RWPE2 (cell line): Measurements from ENCODE around the gene DOK1.

Experiments
- ATAC-seq: fragments of 200-7000 bp; cut with Tn5 transposase; 3 replicates; pipeline ENCODE4 v1.9.1; 2021; ENCODE audit warnings: low read depth
- DNase-seq: peaks from one replicate; pipeline ENCODE4 v3.0.0-alpha.2; 2020; ENCODE audit warnings: low spot score
- H3K27ac ChIP-seq: fragments of 450-650 bp; 2 replicates; pipeline ENCODE4 v1.5.1; 2017; ENCODE audit warnings: mild to moderate bottlenecking; ENCODE audit not compliant: poor library complexity, severe bottlenecking
- H3K27me3 ChIP-seq: fragments of 250-450 bp; sonication (Bioruptor Pico); 2 replicates; pipeline ENCODE4 v1.5.1; 2021; ENCODE audit warnings: mild to moderate bottlenecking, moderate library complexity; ENCODE audit not compliant: insufficient read depth, poor library complexity, severe bottlenecking
- H3K36me3 ChIP-seq: fragments of 250-450 bp; sonication (Bioruptor Pico); 2 replicates; pipeline ENCODE4 v1.5.1; 2020; ENCODE audit warnings: low read depth, mild to moderate bottlenecking, moderate library complexity
- H3K4me1 ChIP-seq: fragments of 250-450 bp; sonication (Bioruptor Pico); 2 replicates; pipeline ENCODE4 v1.5.1; 2021; ENCODE audit warnings: mild to moderate bottlenecking, moderate library complexity; ENCODE audit not compliant: insufficient read depth, poor library complexity, severe bottlenecking
- H3K4me3 ChIP-seq: fragments of 250-450 bp; sonication (Bioruptor Pico); 2 replicates; pipeline ENCODE4 v1.5.1; 2021; ENCODE audit warnings: mild to moderate bottlenecking, moderate library complexity; ENCODE audit not compliant: severe bottlenecking
- H3K9me3 ChIP-seq: fragments of 250-450 bp; sonication (Bioruptor Pico); 2 replicates; pipeline ENCODE4 v1.5.1; 2021; ENCODE audit warnings: mild to moderate bottlenecking, moderate library complexity; ENCODE audit not compliant: severe bottlenecking
- TF ChIP-seq, protein P1 (sequence below): fragments of 450-650 bp; IDR thresholded peaks from one replicate; pipeline ENCODE4 v1.5.1; 2017; ENCODE audit warnings: mild to moderate bottlenecking, moderate library complexity; ENCODE audit not compliant: poor library complexity, severe bottlenecking

Gene DOK1

DNA sequence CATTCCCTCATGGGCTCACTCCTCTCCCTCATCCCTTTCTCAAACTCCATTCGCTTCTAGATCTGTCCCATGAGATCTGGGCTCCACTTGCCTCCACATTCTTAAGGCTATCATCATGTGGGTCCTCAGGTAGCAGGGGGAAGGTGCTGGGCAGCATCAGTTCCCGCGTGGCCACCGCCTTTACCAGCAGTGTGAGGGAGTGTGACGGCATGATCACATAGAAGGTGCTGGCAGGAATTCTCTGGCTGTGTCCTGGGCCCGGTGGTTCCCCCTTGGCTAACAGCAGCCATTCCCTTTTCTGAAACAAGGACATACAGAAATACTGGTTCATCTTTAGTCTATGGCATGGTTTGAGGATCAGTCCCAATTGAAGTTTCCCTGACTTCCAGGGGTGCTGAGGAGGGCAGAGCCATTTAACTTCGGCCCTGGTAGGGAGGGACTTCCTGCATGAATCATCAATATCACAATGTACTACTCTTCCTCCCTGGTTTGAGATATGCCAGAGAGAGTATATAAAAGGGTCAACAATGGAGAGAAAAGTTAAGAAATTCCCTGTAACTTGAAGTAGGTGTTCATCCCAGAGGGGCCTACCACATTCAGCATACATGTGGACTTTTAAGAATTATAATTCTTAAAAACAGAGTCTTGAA lies 7.7 kb downstream of the DOK1 start:
- peaks cover 31% of the 10 kb centered on the region for H3K4me1 ChIP-seq
- no peak for ATAC-seq
- H3K36me3 ChIP-seq, result no peaks in the 10 kb centered on the region
- H3K9me3 ChIP-seq, result no peaks in the 10 kb centered on the region
- no peaks in the 10 kb centered on the region for H3K27me3 ChIP-seq
- no peak overlapping the region for H3K27ac ChIP-seq
- H3K4me3 ChIP-seq, result no peak overlapping the region
- TF ChIP-seq, protein P1, sequence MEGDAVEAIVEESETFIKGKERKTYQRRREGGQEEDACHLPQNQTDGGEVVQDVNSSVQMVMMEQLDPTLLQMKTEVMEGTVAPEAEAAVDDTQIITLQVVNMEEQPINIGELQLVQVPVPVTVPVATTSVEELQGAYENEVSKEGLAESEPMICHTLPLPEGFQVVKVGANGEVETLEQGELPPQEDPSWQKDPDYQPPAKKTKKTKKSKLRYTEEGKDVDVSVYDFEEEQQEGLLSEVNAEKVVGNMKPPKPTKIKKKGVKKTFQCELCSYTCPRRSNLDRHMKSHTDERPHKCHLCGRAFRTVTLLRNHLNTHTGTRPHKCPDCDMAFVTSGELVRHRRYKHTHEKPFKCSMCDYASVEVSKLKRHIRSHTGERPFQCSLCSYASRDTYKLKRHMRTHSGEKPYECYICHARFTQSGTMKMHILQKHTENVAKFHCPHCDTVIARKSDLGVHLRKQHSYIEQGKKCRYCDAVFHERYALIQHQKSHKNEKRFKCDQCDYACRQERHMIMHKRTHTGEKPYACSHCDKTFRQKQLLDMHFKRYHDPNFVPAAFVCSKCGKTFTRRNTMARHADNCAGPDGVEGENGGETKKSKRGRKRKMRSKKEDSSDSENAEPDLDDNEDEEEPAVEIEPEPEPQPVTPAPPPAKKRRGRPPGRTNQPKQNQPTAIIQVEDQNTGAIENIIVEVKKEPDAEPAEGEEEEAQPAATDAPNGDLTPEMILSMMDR, result no peak
- no peak for DNase-seq

DNA sequence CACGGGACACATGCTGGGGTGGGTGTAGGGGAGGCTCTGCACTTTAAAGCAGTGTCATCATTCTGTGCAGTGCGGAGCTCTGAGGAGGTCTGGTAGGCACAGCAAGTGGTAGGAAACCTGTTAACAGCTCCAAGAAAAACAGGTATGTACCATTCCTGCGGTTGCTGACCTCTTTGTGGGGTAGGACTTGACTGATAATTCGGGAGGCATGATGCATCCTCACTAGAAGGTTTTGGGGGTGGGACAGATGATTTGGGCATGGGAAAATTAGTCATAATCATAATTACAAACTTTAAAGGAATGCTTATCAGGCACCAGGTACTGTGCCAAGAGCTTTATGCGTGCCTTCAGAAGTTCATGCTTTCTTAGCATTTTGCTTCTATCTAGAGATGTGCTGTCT lies 9.7 kb downstream of the DOK1 start:
- ATAC-seq (peak; percentile 58), DNase-seq (no peak)
- TF ChIP-seq, protein P1, result no peak

DNA sequence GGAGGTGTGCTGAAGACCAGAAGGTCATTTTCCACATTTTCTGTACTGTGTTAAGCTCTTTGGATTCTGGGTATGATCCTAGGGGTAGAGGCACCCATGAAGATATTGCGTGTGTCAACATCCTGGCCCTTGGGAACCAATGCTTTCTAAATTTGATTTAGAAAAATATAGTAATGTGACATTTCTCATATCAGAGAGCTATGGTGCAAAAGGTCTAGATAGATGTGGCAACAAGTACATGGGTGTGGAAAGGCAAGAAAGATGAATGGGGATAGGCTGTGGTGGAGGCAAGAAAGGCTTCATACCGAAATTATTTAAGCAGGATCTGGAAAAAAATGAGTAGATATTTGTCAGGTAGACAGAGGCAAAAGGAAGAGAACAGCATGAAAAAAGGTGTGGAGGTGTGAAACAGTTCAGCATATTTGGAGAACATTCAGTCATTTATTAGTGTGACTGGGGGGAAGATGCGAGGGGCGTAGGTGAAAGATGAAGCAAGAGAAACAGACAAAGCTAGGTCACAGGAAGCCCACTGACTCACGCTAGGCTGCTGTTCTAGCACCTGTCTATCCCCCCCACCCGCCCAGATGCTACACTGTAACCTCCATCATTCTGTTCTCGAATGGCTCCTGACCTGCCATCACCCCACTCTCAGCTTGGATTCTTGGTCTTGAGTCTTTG lies 11.7 kb downstream of the DOK1 start:
- no peak for ATAC-seq
- Histone ChIP-seq H3K9me3 (no peaks in the 10 kb centered on the region), H3K4me1 (peaks cover 35% of the 10 kb centered on the region), H3K27me3 (no peaks in the 10 kb centered on the region), H3K27ac (peak overlapping the region; percentile 87), H3K4me3 (no peak overlapping the region), H3K36me3 (no peaks in the 10 kb centered on the region)
- TF ChIP-seq, protein P1, result no peak
- no peak for DNase-seq

More for the DNA sequence above, 9.7 kb downstream of the DOK1 start:
- Histone ChIP-seq H3K27me3 (no peaks in the 10 kb centered on the region), H3K9me3 (no peaks in the 10 kb centered on the region), H3K4me3 (no peak overlapping the region), H3K27ac (peak overlapping the region; percentile 29), H3K36me3 (no peaks in the 10 kb centered on the region), H3K4me1 (peaks cover 46% of the 10 kb centered on the region)

DNA sequence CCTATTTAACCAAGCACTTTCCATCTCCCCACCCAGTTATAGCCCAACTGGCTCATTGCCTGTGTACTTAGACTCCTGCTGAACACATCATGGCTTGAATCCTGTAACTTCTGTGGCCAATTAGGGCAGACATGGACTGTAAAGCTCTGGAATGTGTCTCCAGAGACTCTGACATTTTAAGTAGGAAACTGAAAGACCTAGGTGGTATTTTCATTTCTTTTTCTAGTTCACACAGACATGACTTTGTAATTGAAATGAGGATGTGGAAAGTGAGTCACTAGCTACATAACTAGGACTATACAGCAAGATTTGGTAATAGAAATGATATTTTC lies 12.2 kb downstream of the DOK1 start:
- Histone ChIP-seq H3K4me3 (no peak overlapping the region), H3K4me1 (peaks cover 35% of the 10 kb centered on the region), H3K36me3 (no peaks in the 10 kb centered on the region), H3K27me3 (no peaks in the 10 kb centered on the region), H3K9me3 (no peaks in the 10 kb centered on the region), H3K27ac (peak overlapping the region; percentile 87)
- DNase-seq (no peak), ATAC-seq (peak; percentile 40)
- TF ChIP-seq, protein P1, result no peak

DNA sequence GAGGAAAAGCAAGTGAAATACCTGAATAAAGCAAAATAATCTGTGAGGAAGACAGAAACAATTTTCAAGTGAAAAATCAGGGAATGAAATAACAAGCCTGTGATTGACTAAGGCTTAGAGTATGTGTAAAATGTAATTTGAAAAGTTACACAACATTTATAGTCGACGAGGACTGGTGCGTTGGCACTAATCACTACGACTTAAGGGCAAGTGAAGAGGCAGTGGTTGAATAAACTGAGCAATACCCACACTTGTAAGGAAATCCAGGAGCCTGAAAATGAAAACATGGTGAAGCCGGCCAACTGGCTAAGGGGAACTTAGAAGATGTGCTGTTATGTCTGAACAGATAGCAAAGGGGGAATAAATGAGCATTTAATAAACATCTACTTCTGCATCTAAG lies 13.4 kb downstream of the DOK1 start:
- peak; percentile 87 for ATAC-seq
- H3K9me3 ChIP-seq, result no peaks in the 10 kb centered on the region
- TF ChIP-seq, protein P1, result no peak
- H3K36me3 ChIP-seq, result no peaks in the 10 kb centered on the region
- DNase-seq, result no peak
- no peaks in the 10 kb centered on the region for H3K27me3 ChIP-seq
- H3K4me1 ChIP-seq, result peaks cover 35% of the 10 kb centered on the region
- H3K27ac ChIP-seq, result peak overlapping the region; percentile 87
- H3K4me3 ChIP-seq, result no peak overlapping the region
